ENCODE data around the gene OR8S1.

DNA sequence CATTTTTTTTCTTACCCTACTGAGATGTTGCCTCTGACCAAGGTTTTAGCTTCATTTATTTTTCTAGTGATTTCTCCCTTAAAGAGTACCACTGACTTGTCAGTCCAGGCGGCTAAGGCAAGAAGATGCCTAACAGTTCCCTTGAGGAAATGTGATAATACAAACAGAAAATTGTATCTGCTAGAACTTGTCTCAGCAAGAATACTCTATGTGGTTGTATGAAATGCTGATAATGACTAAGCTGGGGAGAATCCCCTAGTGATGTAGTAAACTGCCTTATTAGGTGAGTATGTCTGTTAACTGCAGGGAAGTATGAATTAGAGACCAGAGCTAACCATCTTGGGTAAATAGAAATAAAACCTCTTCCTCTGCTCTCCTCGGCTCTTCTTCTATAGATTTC is 36.4 kb upstream of the OR8S1 start:
- TF ChIP-seq, protein P1, sequence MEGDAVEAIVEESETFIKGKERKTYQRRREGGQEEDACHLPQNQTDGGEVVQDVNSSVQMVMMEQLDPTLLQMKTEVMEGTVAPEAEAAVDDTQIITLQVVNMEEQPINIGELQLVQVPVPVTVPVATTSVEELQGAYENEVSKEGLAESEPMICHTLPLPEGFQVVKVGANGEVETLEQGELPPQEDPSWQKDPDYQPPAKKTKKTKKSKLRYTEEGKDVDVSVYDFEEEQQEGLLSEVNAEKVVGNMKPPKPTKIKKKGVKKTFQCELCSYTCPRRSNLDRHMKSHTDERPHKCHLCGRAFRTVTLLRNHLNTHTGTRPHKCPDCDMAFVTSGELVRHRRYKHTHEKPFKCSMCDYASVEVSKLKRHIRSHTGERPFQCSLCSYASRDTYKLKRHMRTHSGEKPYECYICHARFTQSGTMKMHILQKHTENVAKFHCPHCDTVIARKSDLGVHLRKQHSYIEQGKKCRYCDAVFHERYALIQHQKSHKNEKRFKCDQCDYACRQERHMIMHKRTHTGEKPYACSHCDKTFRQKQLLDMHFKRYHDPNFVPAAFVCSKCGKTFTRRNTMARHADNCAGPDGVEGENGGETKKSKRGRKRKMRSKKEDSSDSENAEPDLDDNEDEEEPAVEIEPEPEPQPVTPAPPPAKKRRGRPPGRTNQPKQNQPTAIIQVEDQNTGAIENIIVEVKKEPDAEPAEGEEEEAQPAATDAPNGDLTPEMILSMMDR (conservative IDR thresholded peaks at IDR 0.05; ENCODE audit: low read depth, low read length): no peak
- TF ChIP-seq EZH2phosphoT487 (IDR thresholded peaks at IDR 0.05; ENCODE audit: borderline replicate concordance, low read length) (no peak), EZH2 (IDR thresholded peaks at IDR 0.05; ENCODE audit: low read length, unreplicated experiment) (no peak)
